Activated CD4-positive, alpha-beta T cell treated with anti-CD3 and anti-CD28 coated beads, Interleukin-2, Interleukin-6, amounts not matched to agents 100 ng/mL and 50 ng/mL, durations not matched to agents 16 hours and 8 hours (primary cell): Measurements from ENCODE around the gene CACNG7.
"Not testable (repeated sequence)": the region's sequence is repeated elsewhere in the genome, so short reads cannot be mapped to it uniquely, and the experiment has no call there.

ENCODE experiments used
- DNase-seq: peaks from one replicate; pipeline ENCODE4 v3.0.0-alpha.2; 2020

CACNG7 gene, protein sequence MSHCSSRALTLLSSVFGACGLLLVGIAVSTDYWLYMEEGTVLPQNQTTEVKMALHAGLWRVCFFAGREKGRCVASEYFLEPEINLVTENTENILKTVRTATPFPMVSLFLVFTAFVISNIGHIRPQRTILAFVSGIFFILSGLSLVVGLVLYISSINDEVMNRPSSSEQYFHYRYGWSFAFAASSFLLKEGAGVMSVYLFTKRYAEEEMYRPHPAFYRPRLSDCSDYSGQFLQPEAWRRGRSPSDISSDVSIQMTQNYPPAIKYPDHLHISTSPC

DNA sequence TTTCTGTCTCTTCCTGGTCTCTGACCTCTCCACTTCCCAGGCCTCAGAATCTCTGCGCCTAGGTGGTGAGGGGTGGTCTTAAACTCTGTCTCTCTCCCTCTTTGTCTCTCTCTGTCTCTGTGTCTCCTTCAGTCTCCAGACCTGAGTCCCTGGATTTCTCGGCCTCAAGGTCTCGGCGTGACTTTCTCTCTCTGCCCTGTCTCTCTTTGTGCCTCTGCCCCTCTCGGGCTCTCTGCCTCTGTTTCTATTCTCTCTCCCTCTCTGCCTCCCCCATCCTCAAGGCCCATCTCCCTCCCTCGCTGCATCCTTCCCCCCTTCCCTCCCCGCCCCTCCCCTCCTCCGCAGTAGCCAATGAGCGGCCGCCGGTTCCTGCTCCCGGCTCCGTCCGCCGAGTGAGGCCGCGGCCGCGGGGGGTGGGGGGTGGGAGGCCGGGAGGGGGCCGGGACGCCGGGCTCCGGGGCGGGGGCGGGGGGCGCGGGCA, at the start of gene CACNG7:
Gene CACNG7, plus strand, starts transcription at position 344 of the 481 bp plus-strand sequence. CDS start 3,554 bp downstream, outside the sequence.
- DNase-seq: no peak

DNA sequence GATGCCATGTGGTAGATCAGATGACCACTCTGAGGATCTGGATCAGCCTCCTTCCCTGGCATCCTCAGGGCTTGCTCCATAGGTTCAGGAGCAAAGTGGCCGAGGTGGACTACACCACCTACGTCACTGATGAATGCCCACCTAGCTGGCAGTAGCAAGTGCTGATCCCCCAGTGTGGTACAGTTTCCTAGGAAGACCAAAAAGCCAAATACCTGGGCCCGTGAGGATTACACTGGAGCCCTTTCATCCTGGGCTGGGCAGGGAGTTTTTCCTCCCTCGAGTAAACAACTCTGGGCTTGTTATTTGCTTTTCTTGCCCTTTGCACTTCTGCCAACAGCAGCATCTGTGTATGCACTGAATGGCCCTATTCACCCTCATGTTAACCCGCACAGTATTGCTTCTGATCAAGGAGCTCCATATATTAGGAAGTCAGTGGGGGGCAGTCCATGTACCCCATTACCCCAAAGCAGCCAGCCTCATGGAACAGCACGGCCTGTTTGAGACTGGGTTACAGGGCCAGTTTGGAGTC, 44.7 kb upstream of the CACNG7 start:
- no peak for DNase-seq

DNA sequence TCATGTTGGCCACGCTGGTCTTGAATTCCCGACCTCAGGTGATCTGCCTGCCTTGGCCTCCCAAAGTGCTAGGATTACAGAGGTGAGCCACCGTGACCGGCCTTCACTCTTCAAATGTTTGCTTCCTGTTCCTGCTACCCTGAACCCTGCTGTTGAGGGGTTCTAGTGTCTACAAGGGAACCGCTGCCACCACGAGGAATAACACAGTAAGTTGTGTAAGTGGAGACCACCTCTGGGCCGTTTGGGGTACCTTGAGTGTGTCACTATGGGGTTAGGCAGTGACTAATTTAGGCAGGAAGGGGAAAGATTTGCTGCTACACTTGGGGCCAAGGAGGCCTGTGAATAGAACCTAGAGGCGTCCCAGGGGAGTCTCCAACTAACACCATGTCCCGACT, 43.6 kb upstream of the CACNG7 start:
- no peak for DNase-seq

DNA sequence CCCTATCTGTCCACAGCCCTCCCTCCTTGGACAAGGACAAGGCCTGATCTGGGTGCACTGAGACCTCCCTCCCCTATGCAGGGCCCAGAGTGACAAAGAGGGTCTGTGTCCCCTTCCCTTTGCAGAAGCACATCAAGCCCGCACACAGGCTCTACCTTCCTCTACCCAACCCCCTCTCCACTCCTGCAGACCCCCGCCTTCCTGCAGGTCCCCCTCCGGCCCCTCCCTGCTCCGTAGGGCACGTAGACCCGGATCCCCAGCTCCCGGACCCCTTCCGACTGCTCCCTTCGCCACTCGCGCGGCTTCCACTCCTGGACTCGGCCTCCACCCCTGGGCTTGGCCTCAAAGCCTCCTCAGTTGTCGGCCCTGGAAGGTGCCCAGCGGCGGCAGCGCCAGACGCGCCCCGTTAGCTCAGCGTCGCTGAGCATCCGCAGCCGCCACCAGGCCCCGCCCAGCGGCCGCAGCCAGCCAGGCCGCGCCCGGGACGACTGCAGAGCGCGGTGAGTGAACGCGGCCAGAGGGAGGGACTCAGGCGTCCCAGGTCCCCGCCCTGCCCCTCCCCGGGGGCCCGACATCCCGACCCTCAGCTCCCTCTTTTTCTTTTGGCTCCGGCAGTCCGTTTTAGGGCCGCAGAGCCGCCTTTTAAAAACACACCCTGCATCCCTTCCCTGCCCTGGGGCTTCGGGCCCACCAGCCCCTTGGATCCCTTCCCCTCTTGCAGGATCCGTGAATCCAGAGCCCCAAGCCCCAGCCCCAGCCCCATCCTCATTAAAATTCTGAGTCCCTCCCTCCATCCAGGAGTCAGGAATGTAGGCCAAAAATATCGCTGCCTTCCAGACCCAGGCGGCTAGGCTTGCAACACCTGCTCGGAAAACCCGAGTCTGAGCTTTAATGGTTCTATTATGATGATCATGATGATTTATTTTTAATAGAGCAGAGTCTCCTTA, 42.9 kb upstream of the CACNG7 start:
- peak; percentile 78 for DNase-seq

DNA sequence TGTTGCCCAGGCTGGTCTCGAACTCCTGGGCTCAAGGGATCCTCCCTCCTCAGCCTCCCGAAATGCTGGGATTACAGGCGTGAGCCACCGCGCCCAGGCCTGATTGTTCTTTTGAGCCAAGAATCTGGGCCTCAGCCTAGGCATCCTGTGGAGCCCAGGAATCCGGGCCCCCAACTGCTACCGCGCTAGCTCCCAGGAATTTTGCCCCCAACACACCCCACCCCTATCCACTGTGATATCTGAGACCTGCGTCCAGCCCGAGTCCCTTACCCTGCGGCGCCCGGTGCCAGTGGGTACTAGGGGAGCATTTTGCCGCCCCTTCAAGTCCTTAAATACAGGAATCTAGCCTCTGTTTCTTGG, 42.2 kb upstream of the CACNG7 start:
- DNase-seq: no peak

DNA sequence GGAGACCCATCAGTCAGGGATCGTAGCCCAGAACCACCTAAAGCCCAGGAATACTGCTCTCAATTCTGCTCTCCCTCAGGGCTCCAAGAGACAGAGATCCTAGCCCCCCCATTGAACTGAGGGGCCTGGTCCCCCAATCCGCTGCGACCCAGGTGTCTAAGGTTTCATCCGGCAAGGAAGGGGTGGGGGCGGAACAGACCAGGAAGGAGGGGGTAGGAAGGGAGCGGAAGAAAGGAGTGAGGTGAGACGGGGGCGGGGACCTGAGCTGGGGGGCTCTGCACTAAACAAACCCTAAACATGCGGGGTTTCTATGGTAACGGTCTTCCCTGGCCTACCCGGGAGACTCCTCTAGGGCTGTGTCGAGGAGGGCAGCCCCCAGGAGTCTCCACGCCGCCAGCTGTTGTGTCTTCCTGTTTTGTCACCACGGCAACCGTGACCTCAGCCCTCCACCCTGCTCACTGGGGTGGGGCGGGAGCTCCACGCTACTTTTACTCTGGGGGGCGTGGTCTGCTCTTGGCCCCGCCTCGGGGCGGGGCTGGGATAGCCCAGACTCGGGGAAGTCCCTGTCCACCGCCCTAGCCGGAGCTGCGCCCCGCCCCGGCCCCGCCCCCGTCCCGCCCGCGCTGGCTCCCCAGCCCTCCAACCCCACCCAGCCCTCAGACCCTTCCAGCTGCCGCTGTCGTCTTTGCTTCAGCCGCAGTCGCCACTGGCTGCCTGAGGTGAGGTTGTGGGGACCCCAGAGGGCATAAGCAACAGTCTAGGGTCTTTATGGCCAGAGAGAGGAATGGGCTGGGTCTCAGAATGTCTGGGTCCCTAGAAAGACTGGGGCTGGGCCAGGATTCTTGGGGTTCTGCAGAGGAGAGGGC, 41.6 kb upstream of the CACNG7 start, which contains the start of gene MYADM:
Gene MYADM, plus strand, starts transcription at position 659 of the 866 bp plus-strand sequence. CDS start 5,647 bp downstream, outside the sequence.
- DNase-seq: peak; percentile 99

DNA sequence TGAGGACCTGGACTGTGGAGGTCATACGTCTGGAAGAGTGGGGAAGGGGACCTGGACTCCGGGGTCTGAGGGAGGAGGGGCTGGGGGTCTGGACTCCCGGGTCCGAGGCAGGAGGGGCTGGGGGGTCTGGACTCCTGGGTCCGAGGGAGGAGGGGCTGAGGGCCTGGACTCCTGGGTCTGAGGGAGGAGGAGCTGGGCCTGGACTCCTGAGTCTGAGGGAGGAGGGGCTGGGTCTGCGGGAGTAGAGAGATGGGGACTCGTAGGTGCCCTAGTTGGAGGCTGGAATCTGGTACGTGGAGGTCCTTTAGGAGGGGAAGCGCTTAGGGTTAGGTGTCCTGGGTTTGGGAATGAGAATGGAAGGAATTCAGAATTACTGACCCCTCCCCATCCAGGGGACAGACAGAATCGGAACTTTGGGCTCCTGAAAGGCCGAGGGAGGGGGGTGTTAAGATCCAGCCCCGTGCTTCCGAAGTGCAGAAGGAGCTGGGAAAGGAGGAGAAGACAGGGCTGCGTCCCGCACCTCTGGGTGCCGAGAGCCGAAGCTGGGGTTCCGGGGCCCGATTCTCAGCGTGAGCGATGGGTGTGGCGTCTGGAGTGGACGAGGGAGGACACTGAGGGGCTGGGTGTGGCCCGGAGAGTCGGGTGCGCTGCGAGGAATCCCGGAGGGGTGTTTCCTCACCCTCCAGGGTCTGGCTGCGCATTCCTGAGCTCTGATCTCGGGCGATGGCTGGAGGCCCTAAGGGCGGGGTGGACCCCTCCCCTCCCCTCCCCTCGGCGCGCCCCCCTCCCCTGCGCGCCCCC, 40.8 kb upstream of the CACNG7 start:
- DNase-seq: no peak

DNA sequence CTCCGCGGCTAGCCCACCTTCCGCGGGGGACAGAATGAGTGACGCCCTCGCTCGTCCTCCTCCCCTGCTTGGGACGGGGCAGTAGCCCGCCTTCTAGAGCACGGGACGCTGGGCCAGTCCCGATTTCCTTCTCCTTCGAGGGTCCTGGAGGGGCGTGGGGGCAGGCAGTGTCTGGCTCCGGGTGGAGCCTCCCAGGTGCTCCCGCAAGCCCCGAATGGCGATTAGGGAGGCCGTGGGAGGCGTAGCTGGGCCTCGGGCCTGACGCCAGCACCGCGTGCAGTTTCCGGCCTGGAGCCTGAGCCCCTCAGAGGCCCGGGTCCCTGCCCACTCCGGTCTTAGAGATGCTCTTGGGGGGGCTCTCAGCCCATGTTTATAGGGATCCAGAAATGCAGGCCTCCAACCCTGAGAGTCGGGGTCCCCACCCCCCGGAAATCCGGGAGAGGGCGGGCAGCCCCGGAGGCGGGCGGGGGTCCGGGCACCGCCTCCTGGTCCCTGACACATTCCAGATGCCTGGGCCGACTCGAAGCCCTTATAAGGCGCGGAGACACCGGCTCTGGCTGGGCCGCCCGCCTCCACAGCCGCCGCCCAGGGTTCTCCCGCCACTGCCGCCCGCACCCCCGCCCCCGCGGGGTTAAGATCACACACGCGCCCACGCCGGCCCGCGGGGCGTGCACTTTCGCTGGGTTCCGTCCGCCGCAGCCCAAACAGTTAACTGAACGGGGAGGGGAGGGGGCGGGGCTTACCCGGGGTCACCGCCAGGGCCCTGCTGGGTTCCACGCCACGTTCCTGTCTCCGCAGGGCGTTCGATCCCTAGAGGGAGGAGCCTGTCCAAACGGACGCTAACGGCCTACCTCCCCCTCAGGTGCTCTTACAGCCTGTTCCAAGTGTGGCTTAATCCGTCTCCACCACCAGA, 39.9 kb upstream of the CACNG7 start:
- DNase-seq: peak; percentile 88

DNA sequence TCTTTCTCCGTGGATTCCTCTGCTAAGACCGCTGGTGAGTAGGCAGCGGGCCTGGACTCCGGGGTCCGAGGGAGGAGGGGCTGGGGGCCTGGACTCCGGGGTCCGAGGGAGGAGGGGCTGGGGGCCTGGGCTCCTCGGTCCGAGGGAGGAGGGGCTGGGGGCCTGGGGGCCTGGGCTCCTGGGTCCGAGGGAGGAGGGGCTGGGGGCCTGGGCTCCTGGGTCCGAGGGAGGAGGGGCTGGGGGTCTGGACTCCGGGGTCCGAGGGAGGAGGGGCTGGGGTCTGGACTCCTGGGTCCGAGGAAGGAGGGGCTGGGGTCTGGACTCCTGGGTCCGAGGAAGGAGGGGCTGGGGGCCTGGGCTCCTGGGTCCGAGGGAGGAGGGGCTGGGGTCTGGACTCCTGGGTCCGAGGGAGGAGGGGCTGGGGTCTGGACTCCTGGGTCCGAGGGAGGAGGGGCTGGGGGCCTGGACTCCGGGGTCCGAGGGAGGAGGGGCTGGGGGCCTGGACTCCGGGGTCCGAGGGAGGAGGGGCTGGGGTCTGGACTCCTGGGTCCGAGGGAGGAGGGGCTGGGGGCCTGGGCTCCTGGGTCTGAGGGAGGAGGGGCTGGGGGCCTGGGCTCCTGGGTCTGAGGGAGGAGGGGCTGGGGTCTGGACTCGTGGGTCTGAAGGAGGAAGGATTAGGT, 39.1 kb upstream of the CACNG7 start:
- DNase-seq: not testable (repeated sequence)

DNA sequence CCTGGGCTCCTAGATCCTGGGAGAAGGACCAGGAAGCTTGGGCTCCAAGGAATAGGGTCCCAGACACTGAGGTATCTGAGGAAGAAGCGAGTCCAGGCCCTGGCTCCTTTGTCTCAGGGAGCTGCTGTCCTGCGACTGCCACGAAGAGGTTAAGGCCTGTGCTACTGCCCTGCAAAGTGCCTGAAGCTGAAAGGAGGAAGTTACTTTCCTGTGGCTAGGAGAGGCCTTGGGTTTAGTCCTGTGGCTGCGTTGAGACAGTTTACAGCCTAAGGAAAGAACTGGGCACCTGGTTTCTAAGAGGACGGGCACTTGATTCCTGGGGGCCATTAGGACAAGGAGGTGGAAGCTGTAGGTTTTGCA, 38.6 kb upstream of the CACNG7 start:
- DNase-seq: no peak

DNA sequence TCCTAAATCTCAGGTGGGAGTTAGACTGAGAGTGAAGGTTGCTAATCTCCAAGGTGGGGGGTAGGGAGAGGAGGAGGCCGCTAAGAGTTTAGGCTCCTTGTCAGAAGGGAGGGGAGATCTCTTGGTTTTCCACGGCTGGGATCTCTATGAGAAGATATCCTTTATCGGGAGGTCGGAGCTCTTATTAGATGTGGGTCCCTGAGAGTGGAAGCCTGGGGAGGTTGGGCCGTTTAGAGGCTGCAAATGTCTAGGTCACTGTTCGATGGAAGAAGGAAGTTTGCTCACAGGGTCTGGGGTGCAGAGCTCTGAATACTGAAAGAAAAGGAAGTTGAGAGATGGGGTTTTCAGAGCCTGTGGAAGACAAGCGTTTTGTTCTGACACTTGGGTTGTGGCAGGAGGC, 37.6 kb upstream of the CACNG7 start:
- DNase-seq: no peak

DNA sequence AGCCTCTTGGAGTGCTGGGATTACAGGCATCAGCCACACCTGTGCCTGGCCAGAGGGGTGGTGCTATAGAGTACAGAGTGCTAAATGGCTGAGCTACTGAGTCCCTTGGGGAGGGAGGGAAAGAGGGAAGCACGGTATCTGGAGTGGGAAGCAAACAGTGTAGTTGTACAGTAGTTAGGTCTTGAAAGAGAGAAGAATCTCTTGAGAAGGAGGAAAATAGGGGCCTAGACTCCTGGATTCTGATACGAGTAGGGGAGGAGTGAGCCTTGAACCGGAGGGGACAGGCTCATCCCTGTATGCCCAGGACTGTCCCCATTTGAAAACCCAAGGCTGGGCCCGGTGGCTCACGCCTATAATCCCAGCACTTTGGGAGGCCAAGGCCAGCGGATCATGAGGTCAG, 36.3 kb upstream of the CACNG7 start:
- no peak for DNase-seq

DNA sequence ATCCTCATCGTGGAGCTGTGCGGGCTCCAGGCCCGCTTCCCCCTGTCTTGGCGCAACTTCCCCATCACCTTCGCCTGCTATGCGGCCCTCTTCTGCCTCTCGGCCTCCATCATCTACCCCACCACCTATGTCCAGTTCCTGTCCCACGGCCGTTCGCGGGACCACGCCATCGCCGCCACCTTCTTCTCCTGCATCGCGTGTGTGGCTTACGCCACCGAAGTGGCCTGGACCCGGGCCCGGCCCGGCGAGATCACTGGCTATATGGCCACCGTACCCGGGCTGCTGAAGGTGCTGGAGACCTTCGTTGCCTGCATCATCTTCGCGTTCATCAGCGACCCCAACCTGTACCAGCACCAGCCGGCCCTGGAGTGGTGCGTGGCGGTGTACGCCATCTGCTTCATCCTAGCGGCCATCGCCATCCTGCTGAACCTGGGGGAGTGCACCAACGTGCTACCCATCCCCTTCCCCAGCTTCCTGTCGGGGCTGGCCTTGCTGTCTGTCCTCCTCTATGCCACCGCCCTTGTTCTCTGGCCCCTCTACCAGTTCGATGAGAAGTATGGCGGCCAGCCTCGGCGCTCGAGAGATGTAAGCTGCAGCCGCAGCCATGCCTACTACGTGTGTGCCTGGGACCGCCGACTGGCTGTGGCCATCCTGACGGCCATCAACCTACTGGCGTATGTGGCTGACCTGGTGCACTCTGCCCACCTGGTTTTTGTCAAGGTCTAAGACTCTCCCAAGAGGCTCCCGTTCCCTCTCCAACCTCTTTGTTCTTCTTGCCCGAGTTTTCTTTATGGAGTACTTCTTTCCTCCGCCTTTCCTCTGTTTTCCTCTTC, 35.1 kb upstream of the CACNG7 start:
- no peak for DNase-seq

DNA sequence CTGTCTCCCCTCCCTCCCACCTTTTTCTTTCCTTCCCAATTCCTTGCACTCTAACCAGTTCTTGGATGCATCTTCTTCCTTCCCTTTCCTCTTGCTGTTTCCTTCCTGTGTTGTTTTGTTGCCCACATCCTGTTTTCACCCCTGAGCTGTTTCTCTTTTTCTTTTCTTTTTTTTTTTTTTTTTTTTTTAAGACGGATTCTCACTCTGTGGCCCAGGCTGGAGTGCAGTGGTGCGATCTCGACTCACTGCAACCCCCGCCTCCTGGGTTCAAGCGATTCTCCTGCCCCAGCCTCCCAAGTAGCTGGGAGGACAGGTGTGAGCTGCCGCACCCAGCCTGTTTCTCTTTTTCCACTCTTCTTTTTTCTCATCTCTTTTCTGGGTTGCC, 34.5 kb upstream of the CACNG7 start:
- no peak for DNase-seq

DNA sequence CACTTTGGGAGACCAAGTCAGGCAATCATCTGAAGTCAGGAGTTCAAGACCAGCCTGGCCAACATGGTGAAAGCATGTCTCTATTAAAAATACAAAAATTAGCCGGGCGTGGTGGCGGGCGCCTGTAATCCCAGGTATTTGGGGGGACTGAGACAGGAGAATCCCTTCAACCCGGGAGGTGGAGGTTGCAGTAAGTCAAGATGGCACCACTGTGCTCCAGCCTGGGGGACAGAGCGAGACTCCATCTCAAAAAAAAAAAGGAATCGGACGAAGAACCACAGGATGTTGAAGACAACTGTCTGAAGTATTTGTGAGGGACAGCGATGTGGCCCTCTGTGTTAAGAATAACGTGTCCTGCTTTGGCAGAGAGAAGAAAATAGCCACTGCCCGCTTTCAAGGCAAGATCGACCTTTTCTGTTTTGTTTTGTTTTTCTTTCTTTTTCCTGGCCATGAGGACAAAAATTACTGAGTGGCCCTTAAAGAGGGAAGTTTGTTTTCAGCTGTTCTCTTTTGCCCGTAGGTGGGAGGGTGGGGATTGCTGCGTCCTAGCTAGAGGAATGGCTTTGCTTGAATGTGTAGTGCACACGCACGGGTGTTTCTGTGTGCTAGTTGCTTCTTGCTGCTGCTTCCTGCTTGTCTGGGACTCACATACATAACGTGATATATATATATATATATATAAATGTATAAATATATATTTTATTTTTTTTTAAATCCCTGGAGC, 33.3 kb upstream of the CACNG7 start:
- DNase-seq: no peak

DNA sequence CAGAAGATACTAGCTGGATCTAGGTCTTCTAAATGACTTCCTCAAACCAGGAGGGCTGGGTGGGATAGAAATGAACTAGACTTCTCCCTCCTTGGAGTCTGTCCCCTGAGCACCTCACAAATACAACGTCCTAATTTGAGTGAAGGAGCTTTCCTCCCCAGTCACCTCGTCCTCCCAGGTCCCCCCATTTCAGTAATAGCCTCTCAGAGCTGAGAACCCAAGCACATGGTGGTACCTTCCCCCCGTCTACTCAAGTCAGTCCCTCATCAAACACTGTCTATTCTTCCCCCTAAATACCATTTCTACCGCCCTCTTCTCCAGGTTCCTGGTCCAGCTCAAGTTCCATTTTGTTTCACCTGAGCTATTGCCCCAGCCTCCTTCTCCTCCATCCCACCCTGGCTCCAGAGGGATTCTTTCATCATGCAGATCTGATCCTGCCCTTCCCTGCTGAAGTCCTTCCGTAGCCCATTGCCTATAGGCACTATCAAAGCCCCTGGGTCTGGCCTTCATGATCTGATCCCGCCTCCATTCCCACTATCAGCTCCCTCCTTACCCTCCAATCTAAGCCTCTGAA, 32.3 kb upstream of the CACNG7 start:
- no peak for DNase-seq

DNA sequence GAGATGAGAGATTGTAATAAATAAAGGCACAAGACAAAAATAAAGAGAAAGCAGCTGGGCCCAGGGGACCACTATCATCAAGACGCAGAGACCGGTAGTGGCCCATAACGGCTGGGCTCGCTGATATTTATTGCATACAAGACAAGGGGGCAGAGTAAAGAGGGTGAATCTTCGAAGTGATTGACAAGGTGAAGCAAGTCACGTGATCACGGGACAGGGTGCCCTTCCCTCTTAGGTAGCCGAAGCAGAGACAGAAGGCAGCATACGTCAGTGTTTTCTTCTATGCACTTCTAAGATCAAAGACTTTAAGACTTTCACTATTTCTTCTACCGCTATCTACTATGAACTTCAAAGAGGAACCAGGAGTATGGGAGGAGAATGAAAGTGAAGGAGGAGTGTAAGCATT, 31.7 kb upstream of the CACNG7 start:
- no peak for DNase-seq

DNA sequence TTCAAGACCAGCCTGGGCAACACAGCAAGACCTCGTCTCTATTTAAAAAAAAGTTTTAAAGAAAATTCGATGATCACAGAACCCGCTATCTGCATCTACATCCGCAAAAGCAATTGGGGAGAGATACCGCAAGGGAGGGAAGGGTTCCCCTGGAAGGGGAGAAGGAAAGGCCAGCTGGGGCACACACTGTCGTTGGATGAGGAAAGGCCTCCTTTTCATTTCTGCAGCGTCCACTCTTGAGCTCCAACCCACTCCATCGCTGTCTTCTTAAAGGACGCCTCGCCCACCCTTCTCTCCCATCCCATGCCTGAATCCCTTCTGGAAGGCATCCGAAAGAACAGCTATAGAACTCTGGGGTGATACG, 30.3 kb upstream of the CACNG7 start:
- DNase-seq: no peak
